Keratinocyte (primary cell): ENCODE results near the gene SPAG5. TPM values are rescaled to one million over a fixed set of nuclear protein-coding genes. Genes with fewer than 3 reads are reported as not detected.
A peak's percentile ranks its signal among the peaks of the same experiment; 100 is the strongest.

Source experiments
- DNase-seq: peaks from one replicate; pipeline ENCODE4 v3.0.0-alpha.2; 2011; ENCODE audit warnings: low read depth, missing footprints, low spot score
- FAIRE-seq: peaks from 2 replicates; lab custom pipeline; 2011; peaks lifted over from hg19 to GRCh38; lab: Jason Lieb, UNC
- H2AFZ ChIP-seq: 2 replicates; pipeline ENCODE4 v1.6.0; 2012; ENCODE audit warnings: low read length, control low read depth, inconsistent platforms; ENCODE audit not compliant: control insufficient read depth
- H3K27ac ChIP-seq: 2 replicates; pipeline ENCODE4 v1.5.1; 2011; ENCODE audit warnings: low read length; ENCODE audit not compliant: control insufficient read depth, insufficient read depth
- H3K27me3 ChIP-seq: 3 replicates; pipeline ENCODE4 v1.6.0; 2011; ENCODE audit warnings: low read length; ENCODE audit not compliant: control insufficient read depth, insufficient read depth; ENCODE audit errors: extremely low read depth
- H3K36me3 ChIP-seq, 2 experiments: 2 replicates in 1 of 2; 3 replicates in 1 of 2; pipeline ENCODE4 v1.5.1; 2011; ENCODE audit warnings: low read length in 2 of 2, mild to moderate bottlenecking in 1 of 2; ENCODE audit not compliant: control insufficient read depth in 2 of 2, insufficient read depth in 2 of 2; ENCODE audit errors: extremely low read depth in 1 of 2
- H3K4me1 ChIP-seq: 3 replicates; pipeline ENCODE4 v1.5.1; 2011; ENCODE audit warnings: low read length; ENCODE audit not compliant: control insufficient read depth, insufficient read depth; ENCODE audit errors: extremely low read depth
- H3K4me2 ChIP-seq: 3 replicates; pipeline ENCODE4 v1.6.0; 2011; ENCODE audit warnings: low read depth, low read length; ENCODE audit not compliant: control insufficient read depth, insufficient read depth; ENCODE audit errors: extremely low read depth
- H3K4me3 ChIP-seq, 3 experiments: fragments of 200-600 bp in 1 of 3; sonication (generic) in 1 of 3; 2 replicates in 2 of 3; 3 replicates in 1 of 3; pipeline ENCODE4 v1.5.1; 2011 to 2016; ENCODE audit warnings: low read length in 3 of 3, mild to moderate bottlenecking in 3 of 3, control low read depth in 2 of 3, inconsistent platforms in 1 of 3, low read depth in 1 of 3, mixed read lengths in 1 of 3, mixed run types in 1 of 3, moderate library complexity in 1 of 3; ENCODE audit not compliant: control insufficient read depth in 2 of 3, insufficient read depth in 2 of 3; ENCODE audit errors: extremely low read depth in 1 of 3
- H3K79me2 ChIP-seq: 2 replicates; pipeline ENCODE4 v1.6.0; 2012; ENCODE audit warnings: low read length; ENCODE audit not compliant: control insufficient read depth, insufficient read depth
- H3K9ac ChIP-seq: 3 replicates; pipeline ENCODE4 v1.6.0; 2011; ENCODE audit warnings: low read length; ENCODE audit not compliant: control insufficient read depth, insufficient read depth; ENCODE audit errors: extremely low read depth
- H3K9me1 ChIP-seq: 3 replicates; pipeline ENCODE4 v1.6.0; 2011; ENCODE audit warnings: low read length; ENCODE audit not compliant: control insufficient read depth, insufficient read depth; ENCODE audit errors: extremely low read depth
- H3K9me3 ChIP-seq: 2 replicates; pipeline ENCODE4 v1.5.1; 2012; ENCODE audit warnings: low read depth, low read length; ENCODE audit not compliant: control insufficient read depth
- H4K20me1 ChIP-seq: 3 replicates; pipeline ENCODE4 v1.6.0; 2011; ENCODE audit warnings: low read length; ENCODE audit not compliant: control insufficient read depth, insufficient read depth; ENCODE audit errors: extremely low read depth
- CTCF ChIP-seq, 3 experiments: IDR thresholded peaks in 1 of 3; conservative IDR thresholded peaks in 1 of 3; optimal IDR thresholded peaks in 1 of 3; 2 replicates in 2 of 3; 3 replicates in 1 of 3; pipeline versions ENCODE3 to v1.5.1; 2011; ENCODE audit warnings: low read length in 3 of 3, mild to moderate bottlenecking in 3 of 3, moderate library complexity in 2 of 3, control low read depth in 1 of 3, inconsistent platforms in 1 of 3; ENCODE audit not compliant: insufficient read depth in 2 of 3; ENCODE audit errors: extremely low read depth in 1 of 3
- EZH2 ChIP-seq: IDR thresholded peaks from one replicate; pipeline ENCODE4 v1.6.1; 2012; ENCODE audit warnings: inconsistent platforms, mild to moderate bottlenecking, low read length, moderate library complexity
- dilution Hi-C: fragments of 300-500 bp; cut with MboI; formaldehyde crosslinking; loops from one replicate; pipeline ENCODE4 v1.7.0; 2020; ENCODE audit warnings: low sequenced_read_pairs; ENCODE audit not compliant: extremely low pct_ligation_motif_present
- polyA minus RNA-seq, 3 experiments: library from RNA; depleted of rRNA, polyadenylated mRNA; stranded (reverse); fragments of >200 nt; gene quantifications; 1 replicate in 1 of 3; 2 replicates in 1 of 3; 3 replicates in 1 of 3; pipeline ENCODE4 v1.2.3, GENCODE V29; 2011
- polyA plus RNA-seq, 5 experiments: library from polyadenylated mRNA; depleted of rRNA in 3 of 5; stranded (reverse) in 3 of 5; stranded (forward) in 1 of 5; unstranded in 1 of 5; fragments of >200 nt; gene quantifications; 1 replicate in 1 of 5; 2 replicates in 3 of 5; 3 replicates in 1 of 5; pipeline versions ENCODE4 v1.2.1 to v1.2.3, GENCODE V29; 2011 to 2012; ENCODE audit warnings: missing spikeins in 2 of 5, low read depth in 1 of 5, low replicate concordance in 1 of 5

The SPAG5 gene
- polyA plus RNA-seq (6.2 to 21.1 TPM (median 16.6 TPM) in 3 replicates), polyA minus RNA-seq (11.0 to 24.2 TPM (median 20.6 TPM) in 3 replicates)
- polyA plus RNA-seq (2011; ENCODE audit: low read depth) = 4.3 TPM
- polyA plus RNA-seq (2011; cell fraction: cytosol; rRNA removed) = 4.2 and 4.4 TPM in 2 replicates
- polyA plus RNA-seq (2011; cell fraction: nucleus; rRNA removed) = 23.6 and 24.8 TPM in 2 replicates
- 4.9 and 13.3 TPM in 2 replicates for polyA plus RNA-seq (2012; ENCODE audit: low replicate concordance)
- 5.4 TPM for polyA minus RNA-seq (2011; cell fraction: cytosol; rRNA and poly(A)+ RNA removed)
- 11.4 and 12.6 TPM in 2 replicates for polyA minus RNA-seq (2011; cell fraction: nucleus; rRNA and poly(A)+ RNA removed)

GRCh38 chr17:28598799-28599310 is at the start of gene SPAG5:
TSS of gene SPAG5 (minus strand) at chr17:28599025. CDS start at chr17:28598946, 79 bp downstream.
- Histone ChIP-seq H4K20me1 (no peaks in the 10 kb centered on the region), H3K79me2 (peaks cover 6% of the 10 kb centered on the region), H3K27ac (peak within 1 kb of the TSS; percentile 95), H3K9me3 (no peaks in the 10 kb centered on the region), H3K4me3 (peak within 1 kb of the TSS; percentile 64 to 89 (median 89)), H3K36me3 (no peaks in the 10 kb centered on the region), H2AFZ (peak within 1 kb of the TSS; percentile 86), H3K4me2 (peak within 1 kb of the TSS; percentile 74), H3K4me1 (peaks cover 18% of the 10 kb centered on the region), H3K9ac (peak within 1 kb of the TSS; percentile 93), H3K27me3 (no peaks in the 10 kb centered on the region), H3K9me1 (no peaks in the 10 kb centered on the region)
- DNase-seq (peak; percentile 59), FAIRE-seq (no peak)
- dilution Hi-C loops = no loop called here
- TF ChIP-seq CTCF (optimal IDR thresholded peaks at IDR 0.05 in 1 of 3, IDR thresholded peaks at IDR 0.05 in 1 of 3, conservative IDR thresholded peaks at IDR 0.05 in 1 of 3; ENCODE audit: extremely low read depth in 1 of 3, insufficient read depth in 2 of 3, low read length in 3 of 3) (no peak), EZH2 (no peak)

- Histone ChIP-seq H3K4me3 (peak overlapping the region in 1 of 3 experiments; percentile 84), H3K9me3 (no peaks in the 10 kb centered on the region), H3K4me1 (peaks cover 20% of the 10 kb centered on the region), H3K4me2 (peak overlapping the region; percentile 92), H3K36me3 (peaks cover 20 to 24% of the 10 kb centered on the region in 2 experiments), H3K27ac (peak overlapping the region; percentile 89), H3K9me1 (no peaks in the 10 kb centered on the region), H2AFZ (peak overlapping the region; percentile 32), H3K9ac (peak overlapping the region; percentile 90), H3K79me2 (peaks cover 19% of the 10 kb centered on the region), H4K20me1 (no peaks in the 10 kb centered on the region), H3K27me3 (no peaks in the 10 kb centered on the region)
- no peak for FAIRE-seq
- dilution Hi-C loops = no loop called here
- TF ChIP-seq CTCF (optimal IDR thresholded peaks at IDR 0.05 in 1 of 3, IDR thresholded peaks at IDR 0.05 in 1 of 3, conservative IDR thresholded peaks at IDR 0.05 in 1 of 3; ENCODE audit: extremely low read depth in 1 of 3, insufficient read depth in 2 of 3, low read length in 3 of 3) = no peak
- TF ChIP-seq EZH2 = no peak
- DNase-seq = no peak
These were observed 47.4 kb upstream of the SPAG5 start for GRCh38 chr17:28646039-28646754.
